KMS-11 (cell line): ENCODE measurements around the gene SLAMF7.

ENCODE experiments used
- H2AFZ ChIP-seq: fragments of 200-600 bp; sonication (generic); 2 replicates; pipeline ENCODE4 v1.6.1; 2016; ENCODE audit warnings: antibody characterized with exemption, mixed run types, low read depth
- H3K27ac ChIP-seq: fragments of 200-600 bp; sonication (generic); 2 replicates; pipeline ENCODE4 v1.6.1; 2016; ENCODE audit warnings: mild to moderate bottlenecking, mixed run types
- H3K27me3 ChIP-seq: fragments of 200-600 bp; sonication (generic); 2 replicates; pipeline ENCODE4 v1.6.1; 2017; ENCODE audit warnings: mild to moderate bottlenecking, low read depth, mixed run types, moderate library complexity; ENCODE audit not compliant: insufficient read depth
- H3K36me3 ChIP-seq: fragments of 200-600 bp; sonication (generic); 2 replicates; pipeline ENCODE4 v1.6.1; 2017; ENCODE audit warnings: mild to moderate bottlenecking, mixed run types; ENCODE audit not compliant: insufficient read depth
- H3K4me1 ChIP-seq: fragments of 200-600 bp; sonication (generic); 2 replicates; pipeline ENCODE4 v1.6.1; 2016; ENCODE audit warnings: mild to moderate bottlenecking, low read depth, mixed run types; ENCODE audit not compliant: poor library complexity, severe bottlenecking
- H3K4me2 ChIP-seq: fragments of 200-600 bp; sonication (generic); 2 replicates; pipeline ENCODE4 v1.7.0; 2016; ENCODE audit warnings: mild to moderate bottlenecking, mixed run types
- H3K4me3 ChIP-seq: fragments of 200-600 bp; sonication (generic); IDR thresholded peaks from 2 replicates; pipeline ENCODE4 v1.6.1; 2017; ENCODE audit warnings: low read depth, low read length, mixed read lengths; ENCODE audit not compliant: insufficient read depth
- H3K79me2 ChIP-seq: fragments of 200-600 bp; sonication (generic); 2 replicates; pipeline ENCODE4 v1.6.1; 2016; ENCODE audit warnings: low read depth, mixed run types; ENCODE audit not compliant: insufficient read depth
- H3K9ac ChIP-seq: fragments of 200-600 bp; sonication (generic); 2 replicates; pipeline ENCODE4 v1.6.1; 2016; ENCODE audit warnings: mild to moderate bottlenecking, mixed run types
- H4K20me1 ChIP-seq: fragments of 200-600 bp; sonication (generic); 2 replicates; pipeline ENCODE4 v1.6.1; 2016; ENCODE audit warnings: mild to moderate bottlenecking, mixed run types; ENCODE audit not compliant: insufficient read depth
- TF ChIP-seq, protein P1 (sequence below): fragments of 200-600 bp; sonication (generic); conservative IDR thresholded peaks from 2 replicates; pipeline ENCODE4 v1.6.1; 2017; ENCODE audit warnings: low read depth, mild to moderate bottlenecking, antibody characterized with exemption, low read length, moderate library complexity, mixed read lengths

Gene SLAMF7

GRCh38 chr1:160756849-160757201 lies 17.8 kb downstream of the SLAMF7 start:
- Histone ChIP-seq H3K36me3 (no peaks in the 10 kb centered on the region), H3K27ac (no peak overlapping the region), H3K27me3 (no peaks in the 10 kb centered on the region; the same call in 1 of the 2 replicates), H3K4me2 (no peak overlapping the region), H3K4me1 (no peaks in the 10 kb centered on the region), H3K9ac (no peak overlapping the region), H4K20me1 (no peaks in the 10 kb centered on the region), H3K4me3 (no peak overlapping the region), H3K79me2 (no peaks in the 10 kb centered on the region), H2AFZ (no peak overlapping the region)
- TF ChIP-seq, protein P1, sequence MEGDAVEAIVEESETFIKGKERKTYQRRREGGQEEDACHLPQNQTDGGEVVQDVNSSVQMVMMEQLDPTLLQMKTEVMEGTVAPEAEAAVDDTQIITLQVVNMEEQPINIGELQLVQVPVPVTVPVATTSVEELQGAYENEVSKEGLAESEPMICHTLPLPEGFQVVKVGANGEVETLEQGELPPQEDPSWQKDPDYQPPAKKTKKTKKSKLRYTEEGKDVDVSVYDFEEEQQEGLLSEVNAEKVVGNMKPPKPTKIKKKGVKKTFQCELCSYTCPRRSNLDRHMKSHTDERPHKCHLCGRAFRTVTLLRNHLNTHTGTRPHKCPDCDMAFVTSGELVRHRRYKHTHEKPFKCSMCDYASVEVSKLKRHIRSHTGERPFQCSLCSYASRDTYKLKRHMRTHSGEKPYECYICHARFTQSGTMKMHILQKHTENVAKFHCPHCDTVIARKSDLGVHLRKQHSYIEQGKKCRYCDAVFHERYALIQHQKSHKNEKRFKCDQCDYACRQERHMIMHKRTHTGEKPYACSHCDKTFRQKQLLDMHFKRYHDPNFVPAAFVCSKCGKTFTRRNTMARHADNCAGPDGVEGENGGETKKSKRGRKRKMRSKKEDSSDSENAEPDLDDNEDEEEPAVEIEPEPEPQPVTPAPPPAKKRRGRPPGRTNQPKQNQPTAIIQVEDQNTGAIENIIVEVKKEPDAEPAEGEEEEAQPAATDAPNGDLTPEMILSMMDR, result no peak

- Histone ChIP-seq H3K4me2 (no peak overlapping the region), H3K9ac (no peak overlapping the region), H3K79me2 (no peaks in the 10 kb centered on the region), H3K27me3 (no peaks in the 10 kb centered on the region), H3K4me3 (no peak overlapping the region), H4K20me1 (no peaks in the 10 kb centered on the region), H3K27ac (no peak overlapping the region), H2AFZ (no peak overlapping the region), H3K4me1 (no peaks in the 10 kb centered on the region), H3K36me3 (no peaks in the 10 kb centered on the region)
- TF ChIP-seq, protein P1, result no peak
Observed at GRCh38 chr1:160758521-160758920, 19.5 kb downstream of the SLAMF7 start.

- no peaks in the 10 kb centered on the region for H3K27me3 ChIP-seq
- no peaks in the 10 kb centered on the region for H3K79me2 ChIP-seq
- H3K36me3 ChIP-seq, result no peaks in the 10 kb centered on the region
- no peaks in the 10 kb centered on the region for H3K4me1 ChIP-seq
- no peaks in the 10 kb centered on the region for H4K20me1 ChIP-seq
- TF ChIP-seq, protein P1, result no peak
- H3K9ac ChIP-seq, result no peak overlapping the region
- no peak overlapping the region for H3K4me3 ChIP-seq
- H2AFZ ChIP-seq, result no peak overlapping the region
- no peak overlapping the region for H3K4me2 ChIP-seq
- no peak overlapping the region for H3K27ac ChIP-seq
Observed at GRCh38 chr1:160759740-160760139, 20.7 kb downstream of the SLAMF7 start.

- Histone ChIP-seq H3K4me1 (no peaks in the 10 kb centered on the region), H2AFZ (no peak overlapping the region), H3K79me2 (no peaks in the 10 kb centered on the region), H4K20me1 (no peaks in the 10 kb centered on the region), H3K4me3 (no peak overlapping the region), H3K27me3 (no peaks in the 10 kb centered on the region), H3K9ac (no peak overlapping the region), H3K4me2 (no peak overlapping the region), H3K36me3 (no peaks in the 10 kb centered on the region), H3K27ac (no peak overlapping the region)
- TF ChIP-seq, protein P1, result no peak
Observed at GRCh38 chr1:160761046-160761445, 22.0 kb downstream of the SLAMF7 start.

GRCh38 chr1:160761886-160762285 lies 22.8 kb downstream of the SLAMF7 start:
- Histone ChIP-seq H3K4me1 (no peaks in the 10 kb centered on the region), H3K36me3 (no peaks in the 10 kb centered on the region), H3K4me3 (no peak overlapping the region), H3K4me2 (no peak overlapping the region), H3K79me2 (no peaks in the 10 kb centered on the region), H3K27ac (no peak overlapping the region), H2AFZ (no peak overlapping the region), H3K27me3 (no peaks in the 10 kb centered on the region), H4K20me1 (no peaks in the 10 kb centered on the region), H3K9ac (no peak overlapping the region)
- TF ChIP-seq, protein P1, result no peak
